ENCODE results near the gene SLC17A2.

Gene SLC17A2

GRCh38 chr6:25930532-25931410, at the start of gene SLC17A2:
SLC17A2 (minus strand) TSS chr6:25930691; CDS start chr6:25925796, 4,895 bp downstream.
- DNase-seq (ENCODE audit: low spot score), result no peak

- DNase-seq (ENCODE audit: low spot score), result no peak
These were observed 45.6 kb upstream of the SLC17A2 start for GRCh38 chr6:25975923-25976560.

GRCh38 chr6:25973923-25974555, 43.5 kb upstream of the SLC17A2 start:
- DNase-seq (ENCODE audit: low spot score), result no peak

- DNase-seq (ENCODE audit: low spot score), result no peak
These were observed 42.4 kb upstream of the SLC17A2 start for GRCh38 chr6:25972902-25973301.

GRCh38 chr6:25972128-25972527, 41.6 kb upstream of the SLC17A2 start:
- DNase-seq (ENCODE audit: low spot score), result no peak

GRCh38 chr6:25971187-25971821, 40.8 kb upstream of the SLC17A2 start:
- no peak for DNase-seq (ENCODE audit: low spot score)

GRCh38 chr6:25968769-25969168, 38.3 kb upstream of the SLC17A2 start:
- no peak for DNase-seq (ENCODE audit: low spot score)

- no peak for DNase-seq (ENCODE audit: low spot score)
These were observed 36.2 kb upstream of the SLC17A2 start for GRCh38 chr6:25966711-25967110.

GRCh38 chr6:25965058-25965457, 34.6 kb upstream of the SLC17A2 start:
- no peak for DNase-seq (ENCODE audit: low spot score)

GRCh38 chr6:25963426-25964123, 33.1 kb upstream of the SLC17A2 start:
- no peak for DNase-seq (ENCODE audit: low spot score)

GRCh38 chr6:25962149-25963127, 31.9 kb upstream of the SLC17A2 start, which contains the start of gene TRIM38:
TRIM38 (plus strand) TSS chr6:25962802; CDS start chr6:25966523, 3,721 bp downstream.
- DNase-seq (ENCODE audit: low spot score), result peak; percentile 7

- DNase-seq (ENCODE audit: low spot score), result no peak
These were observed 31.2 kb upstream of the SLC17A2 start for GRCh38 chr6:25961619-25962148.

GRCh38 chr6:25960734-25961133, 30.2 kb upstream of the SLC17A2 start:
- DNase-seq (ENCODE audit: low spot score), result no peak

- DNase-seq (ENCODE audit: low spot score), result no peak
These were observed 29.5 kb upstream of the SLC17A2 start for GRCh38 chr6:25959890-25960536.

- no peak for DNase-seq (ENCODE audit: low spot score)
These were observed 28.2 kb upstream of the SLC17A2 start for GRCh38 chr6:25958700-25959162.

- no peak for DNase-seq (ENCODE audit: low spot score)
These were observed 25.7 kb upstream of the SLC17A2 start for GRCh38 chr6:25956226-25956625.

- no peak for DNase-seq (ENCODE audit: low spot score)
These were observed 24.3 kb upstream of the SLC17A2 start for GRCh38 chr6:25954756-25955155.

GRCh38 chr6:25953733-25954132, 23.2 kb upstream of the SLC17A2 start:
- DNase-seq (ENCODE audit: low spot score), result no peak

GRCh38 chr6:25952535-25952934, 22.0 kb upstream of the SLC17A2 start:
- DNase-seq (ENCODE audit: low spot score), result no peak
